ENCODE measurements around the gene ZNF18.
A peak's percentile ranks its signal among the peaks of the same experiment; 100 is the strongest.
"Not testable (repeated sequence)": the region's sequence is repeated elsewhere in the genome, so short reads cannot be mapped to it uniquely, and the experiment has no call there.

ZNF18 gene

DNA sequence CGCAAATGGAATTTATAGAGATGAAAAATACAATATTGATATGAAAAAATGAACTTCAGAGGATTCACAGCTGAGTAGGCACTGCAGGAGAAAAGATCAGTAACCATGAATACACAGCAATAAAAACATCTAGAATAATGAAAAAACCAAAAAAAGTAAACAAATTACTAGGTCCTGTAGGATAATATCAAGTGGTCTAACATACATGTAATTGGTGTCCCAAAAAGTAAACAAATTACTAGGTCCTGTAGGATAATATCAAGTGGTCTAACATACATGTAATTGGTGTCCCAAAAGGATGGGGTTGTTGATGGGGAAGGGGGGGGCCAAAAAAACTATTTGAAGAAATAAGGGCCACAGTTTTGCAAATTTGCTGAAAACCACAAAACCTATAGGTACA, 43.4 kb downstream of the ZNF18 start:
- Histone ChIP-seq H3K9me3 (ENCODE audit: severe bottlenecking) (peaks cover 14% of the 10 kb centered on the region), H3K4me3 (ENCODE audit: severe bottlenecking) (no peak overlapping the region), H3K27ac (ENCODE audit: poor library complexity, severe bottlenecking) (no peak overlapping the region), H3K27me3 (ENCODE audit: insufficient read depth, poor library complexity, severe bottlenecking) (no peaks in the 10 kb centered on the region), H3K36me3 (ENCODE audit: low read depth) (no peaks in the 10 kb centered on the region), H3K4me1 (ENCODE audit: insufficient read depth, poor library complexity, severe bottlenecking) (peaks cover 18% of the 10 kb centered on the region)
- TF ChIP-seq, protein P1, sequence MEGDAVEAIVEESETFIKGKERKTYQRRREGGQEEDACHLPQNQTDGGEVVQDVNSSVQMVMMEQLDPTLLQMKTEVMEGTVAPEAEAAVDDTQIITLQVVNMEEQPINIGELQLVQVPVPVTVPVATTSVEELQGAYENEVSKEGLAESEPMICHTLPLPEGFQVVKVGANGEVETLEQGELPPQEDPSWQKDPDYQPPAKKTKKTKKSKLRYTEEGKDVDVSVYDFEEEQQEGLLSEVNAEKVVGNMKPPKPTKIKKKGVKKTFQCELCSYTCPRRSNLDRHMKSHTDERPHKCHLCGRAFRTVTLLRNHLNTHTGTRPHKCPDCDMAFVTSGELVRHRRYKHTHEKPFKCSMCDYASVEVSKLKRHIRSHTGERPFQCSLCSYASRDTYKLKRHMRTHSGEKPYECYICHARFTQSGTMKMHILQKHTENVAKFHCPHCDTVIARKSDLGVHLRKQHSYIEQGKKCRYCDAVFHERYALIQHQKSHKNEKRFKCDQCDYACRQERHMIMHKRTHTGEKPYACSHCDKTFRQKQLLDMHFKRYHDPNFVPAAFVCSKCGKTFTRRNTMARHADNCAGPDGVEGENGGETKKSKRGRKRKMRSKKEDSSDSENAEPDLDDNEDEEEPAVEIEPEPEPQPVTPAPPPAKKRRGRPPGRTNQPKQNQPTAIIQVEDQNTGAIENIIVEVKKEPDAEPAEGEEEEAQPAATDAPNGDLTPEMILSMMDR (IDR thresholded peaks at IDR 0.05; ENCODE audit: poor library complexity, severe bottlenecking): no peak
- ATAC-seq (ENCODE audit: low read depth) (no peak), DNase-seq (ENCODE audit: low spot score) (no peak)

DNA sequence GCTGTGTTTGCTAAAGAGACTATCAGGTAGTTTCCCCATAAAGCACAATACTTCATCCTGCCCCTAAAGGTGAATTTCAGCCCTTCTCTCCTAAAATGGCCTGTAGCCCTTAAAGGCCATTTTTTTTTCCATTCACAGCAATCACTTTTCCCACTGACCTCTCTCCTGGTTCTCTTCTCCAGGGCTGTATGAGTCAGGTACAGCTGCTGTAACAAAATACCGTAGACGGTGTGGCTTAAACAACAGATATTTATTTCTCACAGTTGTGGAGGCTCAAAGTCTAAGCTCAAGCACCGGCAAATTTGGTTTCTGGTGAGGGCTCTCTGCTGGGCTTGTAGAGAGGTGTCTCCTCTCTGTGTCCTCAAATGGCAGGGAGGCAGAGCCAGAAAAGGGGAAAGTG, 44.7 kb downstream of the ZNF18 start:
- H3K4me3 ChIP-seq (ENCODE audit: severe bottlenecking): no peak overlapping the region
- no peak for ATAC-seq (ENCODE audit: low read depth)
- DNase-seq (ENCODE audit: low spot score): no peak
- H3K27me3 ChIP-seq (ENCODE audit: insufficient read depth, poor library complexity, severe bottlenecking): no peaks in the 10 kb centered on the region
- no peak overlapping the region for H3K27ac ChIP-seq (ENCODE audit: poor library complexity, severe bottlenecking)
- TF ChIP-seq, protein P1 (IDR thresholded peaks at IDR 0.05; ENCODE audit: poor library complexity, severe bottlenecking): no peak
- no peaks in the 10 kb centered on the region for H3K36me3 ChIP-seq (ENCODE audit: low read depth)
- H3K4me1 ChIP-seq (ENCODE audit: insufficient read depth, poor library complexity, severe bottlenecking): peaks cover 22% of the 10 kb centered on the region
- H3K9me3 ChIP-seq (ENCODE audit: severe bottlenecking): peaks cover 14% of the 10 kb centered on the region

DNA sequence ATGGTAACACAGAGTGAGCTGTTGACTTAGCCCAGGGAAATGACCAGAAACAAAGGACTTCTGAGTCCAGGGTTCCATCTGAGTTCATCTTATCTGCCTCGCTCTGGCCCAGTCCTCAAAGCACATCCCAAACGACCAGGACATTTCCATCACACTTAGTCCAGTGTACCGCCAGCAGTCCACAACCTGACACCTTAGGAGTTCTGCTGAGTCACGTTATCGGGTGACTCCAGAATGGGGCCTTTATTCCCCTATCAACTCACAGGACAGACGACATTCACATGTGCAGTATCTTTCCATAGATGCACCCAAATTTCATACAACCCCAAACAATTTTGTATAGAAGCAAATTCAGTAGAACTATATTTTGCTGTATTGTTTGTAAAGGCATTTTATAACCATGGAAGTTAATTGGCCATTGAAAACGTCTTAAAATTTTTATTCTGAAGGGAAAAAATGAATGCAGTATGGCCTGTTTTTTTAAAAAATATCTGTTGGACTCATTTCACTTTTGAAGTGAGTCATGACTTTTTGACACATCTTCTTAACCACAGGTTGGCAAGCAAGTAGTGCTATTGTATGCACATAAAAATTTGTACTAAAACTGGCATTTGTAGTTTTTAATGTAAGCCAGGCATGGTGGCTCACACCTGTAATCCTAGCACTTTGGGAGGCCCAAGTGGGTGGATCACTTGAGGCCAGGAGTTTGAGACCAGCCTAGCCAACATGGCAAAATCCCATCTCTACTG, 46.3 kb downstream of the ZNF18 start:
- DNase-seq (ENCODE audit: low spot score) (no peak), ATAC-seq (ENCODE audit: low read depth) (peak; percentile 24; the same call in 1 of the 3 replicates)
- Histone ChIP-seq H3K4me1 (ENCODE audit: insufficient read depth, poor library complexity, severe bottlenecking) (peaks cover 22% of the 10 kb centered on the region), H3K4me3 (ENCODE audit: severe bottlenecking) (no peak overlapping the region), H3K36me3 (ENCODE audit: low read depth) (no peaks in the 10 kb centered on the region), H3K27me3 (ENCODE audit: insufficient read depth, poor library complexity, severe bottlenecking) (no peaks in the 10 kb centered on the region), H3K9me3 (ENCODE audit: severe bottlenecking) (peaks cover 13% of the 10 kb centered on the region), H3K27ac (ENCODE audit: poor library complexity, severe bottlenecking) (no peak overlapping the region)
- TF ChIP-seq, protein P1 (IDR thresholded peaks at IDR 0.05; ENCODE audit: poor library complexity, severe bottlenecking): no peak

DNA sequence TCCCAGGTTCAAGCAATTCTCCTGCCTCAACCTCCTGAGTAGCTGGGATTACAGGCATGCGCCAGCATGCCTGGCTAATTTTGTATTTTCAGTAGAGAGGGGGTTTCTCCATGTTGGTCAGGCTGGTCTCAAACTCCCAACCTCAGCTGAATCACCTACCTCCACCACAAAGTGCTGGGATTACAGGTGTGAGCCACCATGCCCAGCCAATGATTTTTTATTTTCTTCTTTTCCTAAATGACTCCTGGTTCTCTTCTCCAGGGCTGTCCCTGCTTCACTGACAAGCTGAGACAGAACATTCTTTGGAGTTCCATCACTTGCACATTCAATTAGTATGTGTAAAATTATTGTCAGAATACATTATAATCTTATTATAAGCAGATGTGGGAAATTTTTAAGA, 47.7 kb downstream of the ZNF18 start:
- Histone ChIP-seq H3K27ac (ENCODE audit: poor library complexity, severe bottlenecking) (peak overlapping the region; percentile 73), H3K9me3 (ENCODE audit: severe bottlenecking) (peaks cover 13% of the 10 kb centered on the region), H3K4me1 (ENCODE audit: insufficient read depth, poor library complexity, severe bottlenecking) (peaks cover 29% of the 10 kb centered on the region)
- not testable (repeated sequence) for ATAC-seq (ENCODE audit: low read depth); DNase-seq (ENCODE audit: low spot score); H3K36me3 ChIP-seq (ENCODE audit: low read depth); H3K4me3 ChIP-seq (ENCODE audit: severe bottlenecking); H3K27me3 ChIP-seq (ENCODE audit: insufficient read depth, poor library complexity, severe bottlenecking)

DNA sequence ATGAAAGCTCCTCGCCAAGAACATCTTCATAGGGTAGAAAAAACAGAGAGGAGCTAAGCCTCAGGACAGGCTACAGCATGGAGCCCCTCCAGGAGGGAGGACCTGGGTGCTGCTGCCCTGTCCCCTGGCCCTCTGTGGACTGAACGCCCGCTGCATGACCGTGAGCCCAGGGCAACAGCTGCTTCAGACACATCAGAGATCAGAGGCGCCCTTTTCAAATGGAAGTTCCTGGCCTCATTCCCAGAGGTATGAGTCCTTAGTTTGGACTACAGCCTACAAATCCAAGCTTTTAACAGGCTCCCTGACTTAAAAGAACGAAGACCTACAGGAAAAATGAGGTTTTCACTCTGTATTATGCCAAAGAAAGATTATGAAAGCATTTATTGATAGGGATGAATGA, 48.5 kb downstream of the ZNF18 start:
- ATAC-seq (ENCODE audit: low read depth) (peak; percentile 78), DNase-seq (ENCODE audit: low spot score) (no peak)
- peaks cover 6% of the 10 kb centered on the region for H3K9me3 ChIP-seq (ENCODE audit: severe bottlenecking)
- peak overlapping the region; percentile 73 for H3K27ac ChIP-seq (ENCODE audit: poor library complexity, severe bottlenecking)
- H3K36me3 ChIP-seq (ENCODE audit: low read depth): no peaks in the 10 kb centered on the region
- peaks cover 37% of the 10 kb centered on the region for H3K4me1 ChIP-seq (ENCODE audit: insufficient read depth, poor library complexity, severe bottlenecking)
- TF ChIP-seq, protein P1 (IDR thresholded peaks at IDR 0.05; ENCODE audit: poor library complexity, severe bottlenecking): no peak
- no peaks in the 10 kb centered on the region for H3K27me3 ChIP-seq (ENCODE audit: insufficient read depth, poor library complexity, severe bottlenecking)
- no peak overlapping the region for H3K4me3 ChIP-seq (ENCODE audit: severe bottlenecking)

All from RWPE2 (cell line).